CD4-positive, alpha-beta memory T cell (primary cell): ENCODE measurements around the gene CTAG2. TPM values are rescaled to one million over a fixed set of nuclear protein-coding genes. Genes with fewer than 3 reads are reported as not detected.
"Not testable (repeated sequence)": the region's sequence is repeated elsewhere in the genome, so short reads cannot be mapped to it uniquely, and the experiment has no call there.

Experiments
- CTCF ChIA-PET: fragments of 350-600 bp; sonication (Branson Sonifier 250); formaldehyde crosslinking; loops from one replicate; lab custom pipeline; 2021; ENCODE audit warnings: inconsistent platforms; ENCODE audit not compliant: partially characterized antibody; lab: Charles Lee
- POLR2A ChIA-PET: fragments of 350-600 bp; sonication (Branson Sonifier 250); formaldehyde crosslinking; loops from one replicate; lab custom pipeline; 2021; ENCODE audit not compliant: partially characterized antibody; lab: Charles Lee
- DNase-seq, 5 donors: peaks; one replicate each; pipeline versions ENCODE4 v3.0.0 to v3.0.0-alpha.2; 2020 to 2022; ENCODE audit warnings: mixed read lengths in 1 of 5
- H3K27ac ChIP-seq: one replicate; pipeline ENCODE4 v1.7.0; 2013; ENCODE audit warnings: low read depth, low read length
- H3K27me3 ChIP-seq: 2 replicates; pipeline ENCODE4 v1.7.0; 2013; ENCODE audit warnings: mild to moderate bottlenecking, low read length, moderate library complexity; ENCODE audit not compliant: insufficient read depth
- H3K36me3 ChIP-seq: 2 replicates; pipeline ENCODE4 v1.7.0; 2013; ENCODE audit warnings: mild to moderate bottlenecking, low read length, moderate library complexity; ENCODE audit not compliant: insufficient read depth
- H3K4me1 ChIP-seq: 2 replicates; pipeline ENCODE4 v1.7.0; 2013; ENCODE audit warnings: mild to moderate bottlenecking, low read length, moderate library complexity; ENCODE audit not compliant: insufficient read depth
- H3K4me3 ChIP-seq, 2 donors: one replicate each; pipeline ENCODE4 v1.7.0; 2013; ENCODE audit warnings: low read length in 2 of 2, mild to moderate bottlenecking in 1 of 2
- H3K9me3 ChIP-seq, 2 donors: one replicate each; pipeline ENCODE4 v1.7.0; 2013; ENCODE audit warnings: low read length in 2 of 2, control low read depth in 1 of 2; ENCODE audit not compliant: control insufficient read depth in 1 of 2
- H3K27ac Mint-ChIP-seq, 7 donors: one replicate each; pipeline ENCODE4 v1.8.0; 2020 to 2021; ENCODE audit warnings: mixed read lengths in 7 of 7, mild to moderate bottlenecking in 6 of 7, inconsistent platforms in 3 of 7, moderate library complexity in 3 of 7
- H3K27me3 Mint-ChIP-seq, 2 donors: one replicate each; pipeline ENCODE4 v1.8.0; 2020 to 2021; ENCODE audit warnings: mixed read lengths in 2 of 2
- H3K36me3 Mint-ChIP-seq, 2 donors: one replicate each; pipeline ENCODE4 v1.8.0; 2020 to 2021; ENCODE audit warnings: mixed read lengths in 2 of 2, inconsistent platforms in 1 of 2, mild to moderate bottlenecking in 1 of 2
- H3K4me1 Mint-ChIP-seq, 4 donors: one replicate each; pipeline ENCODE4 v1.8.0; 2020 to 2021; ENCODE audit warnings: mixed read lengths in 4 of 4, mild to moderate bottlenecking in 1 of 4
- H3K4me3 Mint-ChIP-seq, 8 donors: one replicate each; pipeline ENCODE4 v1.8.0; 2020 to 2021; ENCODE audit warnings: mixed read lengths in 8 of 8, mild to moderate bottlenecking in 7 of 8, moderate library complexity in 6 of 8, inconsistent platforms in 3 of 8
- H3K9me3 Mint-ChIP-seq, 8 donors: one replicate each; pipeline ENCODE4 v1.8.0; 2020 to 2021; ENCODE audit warnings: mixed read lengths in 8 of 8, mild to moderate bottlenecking in 5 of 8, inconsistent platforms in 3 of 8, moderate library complexity in 1 of 8
- intact Hi-C: fragments of 100-400 bp; cut with micrococcal nuclease; formaldehyde crosslinking; loops from one replicate; pipeline ENCODE4 v1.15.1; 2023
- polyA plus RNA-seq, 2 donors: library from polyadenylated mRNA; unstranded; fragments of 300-500 nt; fragmentation: Illumina TruSeq; gene quantifications; one replicate each; pipeline ENCODE4 v1.2.3, GENCODE V29; 2021
- total RNA-seq, 2 experiments: library from RNA; stranded (reverse); gene quantifications; one replicate each; pipeline ENCODE4 v1.2.3, GENCODE V29; 2021

CTAG2 gene
- total RNA-seq = not detected
- polyA plus RNA-seq = not detected

GRCh38 chrX:154653413-154653812 lies at the start of gene CTAG2:
CTAG2 (minus strand) TSS chrX:154653579; CDS start chrX:154653515, 64 bp downstream.
- intact Hi-C loops, H3K27ac ChIP-seq, H3K9me3 ChIP-seq, H3K4me3 ChIP-seq, H3K4me1 ChIP-seq, H3K27me3 Mint-ChIP-seq, H3K27ac Mint-ChIP-seq, H3K36me3 Mint-ChIP-seq, DNase-seq, H3K27me3 ChIP-seq, CTCF ChIA-PET, H3K36me3 ChIP-seq, H3K4me3 Mint-ChIP-seq, H3K9me3 Mint-ChIP-seq, POLR2A ChIA-PET, H3K4me1 Mint-ChIP-seq: not testable (repeated sequence)

GRCh38 chrX:154698630-154699248 lies 45.4 kb upstream of the CTAG2 start:
- POLR2A ChIA-PET = no interaction called here
- no peaks in the 10 kb centered on the region for H3K27me3 ChIP-seq
- no peak for DNase-seq
- H3K36me3 ChIP-seq = peaks cover 20% of the 10 kb centered on the region
- no peak overlapping the region for H3K4me3 ChIP-seq
- H3K9me3 Mint-ChIP-seq = no peaks in the 10 kb centered on the region
- no peak overlapping the region for H3K4me3 Mint-ChIP-seq
- no peaks in the 10 kb centered on the region for H3K4me1 Mint-ChIP-seq
- intact Hi-C loops = no loop called here
- no peaks in the 10 kb centered on the region for H3K9me3 ChIP-seq
- no peak overlapping the region for H3K27ac ChIP-seq
- peaks cover 26 to 44% of the 10 kb centered on the region in 2 donors for H3K36me3 Mint-ChIP-seq
- H3K27ac Mint-ChIP-seq = no peak overlapping the region
- CTCF ChIA-PET = no interaction called here
- no peaks in the 10 kb centered on the region for H3K4me1 ChIP-seq
- no peaks in the 10 kb centered on the region for H3K27me3 Mint-ChIP-seq

- no peaks in the 10 kb centered on the region for H3K27me3 ChIP-seq
- no peaks in the 10 kb centered on the region for H3K27me3 Mint-ChIP-seq
- H3K4me1 Mint-ChIP-seq = peaks cover 3 to 5% (median 4%) of the 10 kb centered on the region in 4 donors
- H3K36me3 Mint-ChIP-seq = peaks cover 28 to 45% of the 10 kb centered on the region in 2 donors
- H3K36me3 ChIP-seq = peaks cover 20% of the 10 kb centered on the region
- no peak overlapping the region for H3K27ac Mint-ChIP-seq
- no peak overlapping the region for H3K4me3 ChIP-seq
- H3K27ac ChIP-seq = no peak overlapping the region
- intact Hi-C loops = no loop called here
- CTCF ChIA-PET = interaction anchor here (1.4 kb wide), 1 partner anchor 51 kb away, joined by 6 read pairs; no protein-coding TSS in a partner anchor
- H3K9me3 ChIP-seq = no peaks in the 10 kb centered on the region
- no peak for DNase-seq
- POLR2A ChIA-PET = no interaction called here
- H3K4me3 Mint-ChIP-seq = no peak overlapping the region
- H3K4me1 ChIP-seq = no peaks in the 10 kb centered on the region
- H3K9me3 Mint-ChIP-seq = no peaks in the 10 kb centered on the region
Observed at GRCh38 chrX:154696676-154697045, 43.3 kb upstream of the CTAG2 start.

- Mint-ChIP-seq H3K36me3 (peaks cover 31 to 45% of the 10 kb centered on the region in 2 donors), H3K27me3 (no peaks in the 10 kb centered on the region), H3K27ac (peak overlapping the region in 1 of 7 donors; percentile 31), H3K4me3 (no peak overlapping the region), H3K4me1 (peaks cover 3 to 5% (median 4%) of the 10 kb centered on the region in 4 donors), H3K9me3 (no peaks in the 10 kb centered on the region)
- no peak overlapping the region for H3K27ac ChIP-seq
- H3K27me3 ChIP-seq = no peaks in the 10 kb centered on the region
- ChIA-PET POLR2A (no interaction called here), CTCF (interaction anchor here (1.1 to 1.4 kb wide), 2 partner anchors 10 to 52 kb away, joined by 5 to 6 read pairs; no protein-coding TSS in a partner anchor)
- DNase-seq = no peak
- intact Hi-C loops = no loop called here
- no peak overlapping the region for H3K4me3 ChIP-seq
- no peaks in the 10 kb centered on the region for H3K4me1 ChIP-seq
- H3K9me3 ChIP-seq = no peaks in the 10 kb centered on the region
- peaks cover 20% of the 10 kb centered on the region for H3K36me3 ChIP-seq
Observed at GRCh38 chrX:154695911-154696675, 42.7 kb upstream of the CTAG2 start.

- Mint-ChIP-seq H3K9me3 (peaks cover 0 to 3% (median 0%) of the 10 kb centered on the region in 8 donors), H3K27ac (peak overlapping the region in 2 of 7 donors; percentile 25 to 38), H3K4me1 (peaks cover 3 to 5% (median 4%) of the 10 kb centered on the region in 4 donors), H3K4me3 (no peak overlapping the region), H3K27me3 (no peaks in the 10 kb centered on the region), H3K36me3 (peaks cover 21 to 37% of the 10 kb centered on the region in 2 donors)
- no peaks in the 10 kb centered on the region for H3K4me1 ChIP-seq
- POLR2A ChIA-PET = no interaction called here
- no peaks in the 10 kb centered on the region for H3K27me3 ChIP-seq
- intact Hi-C loops = no loop called here
- H3K9me3 ChIP-seq = no peaks in the 10 kb centered on the region
- no peak overlapping the region for H3K4me3 ChIP-seq
- CTCF ChIA-PET = no interaction called here
- H3K27ac ChIP-seq = no peak overlapping the region
- H3K36me3 ChIP-seq = peaks cover 13% of the 10 kb centered on the region
- peak in 1 of 5 donors; percentile 7 for DNase-seq
Observed at GRCh38 chrX:154693394-154693793, 40.0 kb upstream of the CTAG2 start.

GRCh38 chrX:154690438-154690837 lies 37.1 kb upstream of the CTAG2 start:
- DNase-seq = not testable (repeated sequence)

GRCh38 chrX:154672084-154672483 lies 18.7 kb upstream of the CTAG2 start:
- H3K27ac ChIP-seq, H3K27me3 ChIP-seq, H3K27ac Mint-ChIP-seq, intact Hi-C loops, H3K27me3 Mint-ChIP-seq, H3K9me3 ChIP-seq, DNase-seq, POLR2A ChIA-PET, H3K4me3 ChIP-seq, H3K4me1 Mint-ChIP-seq, H3K4me3 Mint-ChIP-seq, H3K36me3 ChIP-seq, CTCF ChIA-PET, H3K4me1 ChIP-seq: not testable (repeated sequence)
- Mint-ChIP-seq H3K9me3 (peaks cover 2 to 46% (median 33%) of the 10 kb centered on the region in 8 donors), H3K36me3 (peaks cover 12 to 19% of the 10 kb centered on the region in 2 donors)

More at GRCh38 chrX:154690438-154690837, 37.1 kb upstream of the CTAG2 start:
- intact Hi-C loops, H3K36me3 ChIP-seq, POLR2A ChIA-PET, H3K9me3 ChIP-seq, CTCF ChIA-PET, H3K9me3 Mint-ChIP-seq, H3K4me3 Mint-ChIP-seq, H3K27ac Mint-ChIP-seq, H3K27ac ChIP-seq, H3K4me1 ChIP-seq, H3K27me3 ChIP-seq, H3K27me3 Mint-ChIP-seq, H3K4me3 ChIP-seq: not testable (repeated sequence)
- Mint-ChIP-seq H3K4me1 (peaks cover 6 to 11% (median 9%) of the 10 kb centered on the region in 4 donors), H3K36me3 (peaks cover 8 to 17% of the 10 kb centered on the region in 2 donors)
